ENCODE measurements around the gene SERINC2.

Gene SERINC2

GRCh38 chr1:31373056-31373896, 39.7 kb upstream of the SERINC2 start, which contains the start of gene FABP3:
Gene FABP3, minus strand, starts transcription at chr1:31373076. Its CDS starts 62 bp downstream, at chr1:31373014.
- Histone ChIP-seq H3K27ac (peak within 1 kb of the TSS; percentile 65), H3K27me3 (ENCODE audit: control insufficient read depth, insufficient read depth, low read length) (no peaks in the 10 kb centered on the region), H3K4me3 (ENCODE audit: low read depth, low read length) (peak within 1 kb of the TSS; percentile 14), H2AFZ (peak within 1 kb of the TSS; percentile 90), H3K9me3 (ENCODE audit: control insufficient read depth, low read length) (no peaks in the 10 kb centered on the region), H3K36me3 (ENCODE audit: control insufficient read depth, insufficient read depth, low read length) (no peaks in the 10 kb centered on the region), H3K9ac (no peak within 1 kb of the TSS), H3K4me2 (ENCODE audit: low read length) (peak within 1 kb of the TSS; percentile 76), H3K4me1 (peaks cover 4% of the 10 kb centered on the region), H3K79me2 (no peaks in the 10 kb centered on the region)
- no peak for TF ChIP-seq CTCF (IDR thresholded peaks at IDR 0.05)

GRCh38 chr1:31373897-31374486, 39.0 kb upstream of the SERINC2 start:
- no peaks in the 10 kb centered on the region for H3K79me2 ChIP-seq
- no peaks in the 10 kb centered on the region for H3K36me3 ChIP-seq (ENCODE audit: control insufficient read depth, insufficient read depth, low read length)
- no peak for TF ChIP-seq CTCF (IDR thresholded peaks at IDR 0.05)
- peak overlapping the region; percentile 76 for H3K4me2 ChIP-seq (ENCODE audit: low read length)
- no peaks in the 10 kb centered on the region for H3K27me3 ChIP-seq (ENCODE audit: control insufficient read depth, insufficient read depth, low read length)
- no peak overlapping the region for H3K27ac ChIP-seq
- H2AFZ ChIP-seq: peak overlapping the region; percentile 90
- no peaks in the 10 kb centered on the region for H3K9me3 ChIP-seq (ENCODE audit: control insufficient read depth, low read length)
- no peak overlapping the region for H3K9ac ChIP-seq
- H3K4me3 ChIP-seq (ENCODE audit: low read depth, low read length): peak overlapping the region; percentile 14
- H3K4me1 ChIP-seq: no peaks in the 10 kb centered on the region

GRCh38 chr1:31374511-31375196, 38.4 kb upstream of the SERINC2 start:
- no peaks in the 10 kb centered on the region for H3K9me3 ChIP-seq (ENCODE audit: control insufficient read depth, low read length)
- H3K4me1 ChIP-seq: no peaks in the 10 kb centered on the region
- H2AFZ ChIP-seq: no peak overlapping the region
- no peaks in the 10 kb centered on the region for H3K79me2 ChIP-seq
- TF ChIP-seq CTCF (IDR thresholded peaks at IDR 0.05): no peak
- no peaks in the 10 kb centered on the region for H3K27me3 ChIP-seq (ENCODE audit: control insufficient read depth, insufficient read depth, low read length)
- no peak overlapping the region for H3K4me2 ChIP-seq (ENCODE audit: low read length)
- no peak overlapping the region for H3K4me3 ChIP-seq (ENCODE audit: low read depth, low read length)
- no peak overlapping the region for H3K9ac ChIP-seq
- H3K36me3 ChIP-seq (ENCODE audit: control insufficient read depth, insufficient read depth, low read length): no peaks in the 10 kb centered on the region
- no peak overlapping the region for H3K27ac ChIP-seq

GRCh38 chr1:31376375-31377134, 36.5 kb upstream of the SERINC2 start:
- no peaks in the 10 kb centered on the region for H3K27me3 ChIP-seq (ENCODE audit: control insufficient read depth, insufficient read depth, low read length)
- no peak overlapping the region for H3K27ac ChIP-seq
- H3K79me2 ChIP-seq: no peaks in the 10 kb centered on the region
- no peak overlapping the region for H3K9ac ChIP-seq
- H3K4me1 ChIP-seq: no peaks in the 10 kb centered on the region
- H3K4me2 ChIP-seq (ENCODE audit: low read length): no peak overlapping the region
- no peak for TF ChIP-seq CTCF (IDR thresholded peaks at IDR 0.05)
- H2AFZ ChIP-seq: no peak overlapping the region
- H3K9me3 ChIP-seq (ENCODE audit: control insufficient read depth, low read length): no peaks in the 10 kb centered on the region
- H3K4me3 ChIP-seq (ENCODE audit: low read depth, low read length): no peak overlapping the region
- no peaks in the 10 kb centered on the region for H3K36me3 ChIP-seq (ENCODE audit: control insufficient read depth, insufficient read depth, low read length)
